WTC11 (cell line): Measurements from ENCODE around the gene FCHSD2. TPM values are rescaled to one million over a fixed set of nuclear protein-coding genes. Genes with fewer than 3 reads are reported as not detected.
"Not testable (repeated sequence)": the region's sequence is repeated elsewhere in the genome, so short reads cannot be mapped to it uniquely, and the experiment has no call there.

Source experiments
- ATAC-seq: fragments of 200-7000 bp; cut with Tn5 transposase; 2 replicates; pipeline ENCODE4 v1.10.0; 2021; ENCODE audit warnings: mild to moderate bottlenecking, moderate library complexity
- CTCF ChIA-PET: fragments of 300-600 bp; sonication (Branson Sonifier 250); formaldehyde crosslinking; loops from one replicate; lab custom pipeline; 2021; ENCODE audit warnings: antibody characterized with exemption; lab: Charles Lee
- POLR2A ChIA-PET: fragments of 350-600 bp; sonication (Branson Sonifier 250); formaldehyde crosslinking; loops from one replicate; lab custom pipeline; 2021; ENCODE audit warnings: antibody characterized with exemption; lab: Charles Lee
- DNase-seq: peaks from one replicate; pipeline ENCODE4 v3.0.0; 2021; ENCODE audit warnings: low spot score
- H3K27ac Mint-ChIP-seq: 2 replicates; pipeline ENCODE4 v1.8.0; 2021; ENCODE audit warnings: mixed read lengths
- H3K27me3 Mint-ChIP-seq: 2 replicates; pipeline ENCODE4 v1.8.0; 2021; ENCODE audit warnings: low read depth, mild to moderate bottlenecking, moderate library complexity, mixed read lengths
- H3K36me3 Mint-ChIP-seq: 2 replicates; pipeline ENCODE4 v1.8.0; 2021; ENCODE audit warnings: mixed read lengths
- H3K4me1 Mint-ChIP-seq: 2 replicates; pipeline ENCODE4 v1.8.0; 2022; ENCODE audit warnings: mixed read lengths
- H3K4me3 Mint-ChIP-seq: 2 replicates; pipeline ENCODE4 v1.8.0; 2021; ENCODE audit warnings: mild to moderate bottlenecking, moderate library complexity, mixed read lengths
- H3K9me3 Mint-ChIP-seq: 2 replicates; pipeline ENCODE4 v1.8.0; 2021; ENCODE audit warnings: mixed read lengths
- CDX4 ChIP-seq: fragments of 250-450 bp; sonication (Bioruptor Pico); IDR thresholded peaks from 2 replicates; pipeline ENCODE4 v1.9.0; 2021; ENCODE audit warnings: moderate library complexity, mild to moderate bottlenecking, inconsistent platforms, borderline replicate concordance
- E2F4 ChIP-seq: sonication (generic); formaldehyde crosslinking; IDR thresholded peaks from 2 replicates; pipeline ENCODE4 v1.8.1; 2022; ENCODE audit warnings: low read depth, mild to moderate bottlenecking, moderate library complexity, missing genetic modification reagents, borderline replicate concordance
- FOXP4 ChIP-seq: sonication (generic); formaldehyde crosslinking; IDR thresholded peaks from 2 replicates; pipeline ENCODE4 v1.8.0; 2022; ENCODE audit warnings: mild to moderate bottlenecking, missing genetic modification reagents
- NFE2L1 ChIP-seq: sonication (generic); formaldehyde crosslinking; IDR thresholded peaks from 2 replicates; pipeline ENCODE4 v1.8.1; 2023; ENCODE audit warnings: missing genetic modification reagents
- NFYB ChIP-seq: sonication (generic); formaldehyde crosslinking; conservative IDR thresholded peaks from 2 replicates; pipeline ENCODE4 v1.8.0; 2022; ENCODE audit warnings: low read depth, missing genetic modification reagents
- NR2C2 ChIP-seq: sonication (generic); formaldehyde crosslinking; IDR thresholded peaks from 2 replicates; pipeline ENCODE4 v1.8.0; 2022; ENCODE audit warnings: mild to moderate bottlenecking, missing genetic modification reagents
- RORB ChIP-seq: fragments of 250-450 bp; sonication (Bioruptor Pico); IDR thresholded peaks from 2 replicates; pipeline ENCODE4 v1.9.0; 2021; ENCODE audit warnings: mild to moderate bottlenecking
- TCF7 ChIP-seq: sonication (generic); formaldehyde crosslinking; IDR thresholded peaks from 2 replicates; pipeline ENCODE4 v1.8.0; 2022; ENCODE audit warnings: mild to moderate bottlenecking, low read depth, missing genetic modification reagents, moderate library complexity
- USF2 ChIP-seq: sonication (generic); formaldehyde crosslinking; IDR thresholded peaks from 2 replicates; pipeline ENCODE4 v1.8.1; 2023; ENCODE audit warnings: mild to moderate bottlenecking, missing genetic modification reagents, moderate library complexity
- ZBTB21 ChIP-seq: sonication (generic); formaldehyde crosslinking; IDR thresholded peaks from 2 replicates; pipeline ENCODE4 v1.8.1; 2023; ENCODE audit warnings: mild to moderate bottlenecking, missing genetic modification reagents, borderline replicate concordance
- ZNF121 ChIP-seq: sonication (generic); formaldehyde crosslinking; IDR thresholded peaks from 2 replicates; pipeline ENCODE4 v1.8.0; 2023; ENCODE audit warnings: missing genetic modification reagents
- ZNF416 ChIP-seq: fragments of 250-450 bp; sonication (Bioruptor Pico); IDR thresholded peaks from 2 replicates; pipeline ENCODE4 v1.9.0; 2021; ENCODE audit warnings: mild to moderate bottlenecking, inconsistent platforms
- total RNA-seq: library from RNA; stranded (reverse); gene quantifications from 3 replicates; pipeline ENCODE4 v1.2.3, GENCODE V29; 2021

The FCHSD2 gene
- total RNA-seq, 1 experiment from 2014 or later: 10.1 TPM

- Mint-ChIP-seq H3K27me3 (peaks cover 9% of the 10 kb centered on the region), H3K36me3 (peaks cover 6% of the 10 kb centered on the region; the same call in 1 of the 2 replicates), H3K4me3 (no peak overlapping the region)
- POLR2A ChIA-PET: no interaction called here
- CTCF ChIA-PET: interaction anchor here (1.2 to 1.5 kb wide), 3 partner anchors 14 to 21 kb away, joined by 3 to 9 read pairs (median 5); partner anchors contain the start of gene STARD10
- no peak for TF ChIP-seq ZNF121 (CRISPR knock-in tag)
- no peak for TF ChIP-seq NR2C2 (CRISPR knock-in tag)
- no peak for TF ChIP-seq CDX4 (CRISPR knock-in tag)
- TF ChIP-seq ZBTB21 (CRISPR knock-in tag): no peak
- TF ChIP-seq TCF7 (CRISPR knock-in tag): no peak
- TF ChIP-seq, all 79 proteins: peak for 0
- ATAC-seq (no peak), DNase-seq (no peak)
- peaks cover 10% of the 10 kb centered on the region for H3K4me1 Mint-ChIP-seq
- no peak overlapping the region for H3K27ac Mint-ChIP-seq
- H3K9me3 Mint-ChIP-seq: no peaks in the 10 kb centered on the region
These were observed 333.8 kb downstream of the FCHSD2 start for GRCh38 chr11:72808331-72808798.

GRCh38 chr11:72807792-72808191, 334.3 kb downstream of the FCHSD2 start:
- no peak overlapping the region for H3K27ac Mint-ChIP-seq
- H3K27me3 Mint-ChIP-seq: peaks cover 3% of the 10 kb centered on the region
- no peak for ATAC-seq
- TF ChIP-seq RORB (CRISPR knock-in tag) (no peak), E2F4 (CRISPR knock-in tag) (no peak), NFYB (CRISPR knock-in tag) (no peak)
- H3K9me3 Mint-ChIP-seq: no peaks in the 10 kb centered on the region
- peaks cover 4% of the 10 kb centered on the region for H3K4me1 Mint-ChIP-seq
- H3K36me3 Mint-ChIP-seq: peaks cover 6% of the 10 kb centered on the region; the same call in 1 of the 2 replicates
- H3K4me3 Mint-ChIP-seq: no peak overlapping the region
- no peak for DNase-seq
- CTCF ChIA-PET: interaction anchor here (0.6 to 1.5 kb wide), 5 partner anchors 14 to 482 kb away, joined by 3 to 9 read pairs (median 3); partner anchors contain the start of gene STARD10
- POLR2A ChIA-PET: no interaction called here

GRCh38 chr11:72807021-72807693, 335.0 kb downstream of the FCHSD2 start:
- POLR2A ChIA-PET: no interaction called here
- H3K27ac Mint-ChIP-seq: no peak overlapping the region
- no peaks in the 10 kb centered on the region for H3K27me3 Mint-ChIP-seq
- TF ChIP-seq NFE2L1 (CRISPR knock-in tag) (no peak), USF2 (CRISPR knock-in tag) (no peak), FOXP4 (CRISPR knock-in tag) (no peak), ZNF416 (CRISPR knock-in tag) (no peak)
- TF ChIP-seq, all 79 proteins: peak for 0
- Mint-ChIP-seq H3K36me3 (peaks cover 6% of the 10 kb centered on the region; the same call in 1 of the 2 replicates), H3K9me3 (no peaks in the 10 kb centered on the region), H3K4me1 (no peaks in the 10 kb centered on the region), H3K4me3 (no peak overlapping the region)
- ATAC-seq (no peak), DNase-seq (no peak)
- CTCF ChIA-PET: interaction anchor here (0.6 to 1.5 kb wide), 5 partner anchors 13 to 483 kb away, joined by 3 to 9 read pairs (median 3); partner anchors contain the start of gene STARD10

GRCh38 chr11:72806378-72806777, 335.7 kb downstream of the FCHSD2 start:
- H3K4me3 Mint-ChIP-seq, POLR2A ChIA-PET, ATAC-seq, H3K27ac Mint-ChIP-seq, H3K9me3 Mint-ChIP-seq, DNase-seq, CTCF ChIA-PET, H3K36me3 Mint-ChIP-seq, H3K27me3 Mint-ChIP-seq, H3K4me1 Mint-ChIP-seq: not testable (repeated sequence)
